ENCODE results near the gene RHCG. TPM values are rescaled to one million over a fixed set of nuclear protein-coding genes. Genes with fewer than 3 reads are reported as not detected.

Gene RHCG
- total RNA-seq, 1 experiment from 2014 or later, result 0.28 TPM

DNA sequence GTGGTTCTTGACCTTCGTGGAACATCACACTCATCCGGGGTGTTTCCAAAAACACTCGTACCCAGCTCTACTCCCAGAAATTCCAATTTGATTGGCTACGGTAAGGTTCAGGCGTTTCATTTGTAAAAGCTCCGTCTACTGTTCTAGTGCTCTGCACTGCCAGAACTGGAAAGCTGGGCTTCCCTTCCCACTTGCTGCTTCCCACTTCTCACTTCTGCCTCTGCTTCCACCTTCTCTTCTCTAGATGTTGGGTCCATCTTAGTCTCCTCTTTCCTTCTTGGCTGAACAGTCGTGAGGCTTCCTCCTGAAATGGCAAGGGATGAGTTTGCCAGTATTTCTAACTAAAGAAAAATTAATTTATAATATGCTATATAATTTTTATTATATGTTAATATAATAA, 29.8 kb upstream of the RHCG start:
- H3K56ac ChIP-seq (ENCODE audit: insufficient read length, low read depth, low read length), result no peak overlapping the region
- no peak overlapping the region for H4K91ac ChIP-seq (ENCODE audit: insufficient read length, low read depth, low read length)
- no peak overlapping the region for H2BK120ac ChIP-seq (ENCODE audit: low read depth, low read length, poor library complexity, severe bottlenecking)
- no peaks in the 10 kb centered on the region for H3K23me2 ChIP-seq (ENCODE audit: insufficient read length, low read depth, low read length, poor library complexity, severe bottlenecking)
- no peak overlapping the region for H2BK20ac ChIP-seq (ENCODE audit: low read depth, low read length, poor library complexity, severe bottlenecking)
- no peak overlapping the region for H3K18ac ChIP-seq (ENCODE audit: insufficient read length, low read depth, low read length)
- no peaks in the 10 kb centered on the region for H3K9me3 ChIP-seq (ENCODE audit: control insufficient read depth, low read depth, low read length)
- H3K4me1 ChIP-seq (ENCODE audit: insufficient read depth, low read length), result no peaks in the 10 kb centered on the region
- DNase-seq, result no peak
- H2BK12ac ChIP-seq (ENCODE audit: insufficient read length, low read depth, low read length), result no peak overlapping the region
- H2AK5ac ChIP-seq (ENCODE audit: insufficient read length, low read length), result no peak overlapping the region
- no peaks in the 10 kb centered on the region for H3K36me3 Mint-ChIP-seq (ENCODE audit: insufficient read depth in 1 of 3, low read depth in 3 of 3)
- no peak overlapping the region for H2AFZ ChIP-seq (ENCODE audit: low read length)
- H3K27me3 ChIP-seq (ENCODE audit: insufficient read depth, low read length), result no peaks in the 10 kb centered on the region
- H3K27ac ChIP-seq (ENCODE audit: insufficient read length, low read depth, low read length), result no peak overlapping the region
- H3K14ac ChIP-seq (ENCODE audit: insufficient read depth, low read length), result no peak overlapping the region
- H3K4ac ChIP-seq (ENCODE audit: low read depth, low read length), result no peak overlapping the region
- H3K9me3 Mint-ChIP-seq, result no peaks in the 10 kb centered on the region
- H3K4me1 Mint-ChIP-seq, result no peaks in the 10 kb centered on the region
- no peak overlapping the region for H4K8ac ChIP-seq (replicated peaks; ENCODE audit: insufficient read length, low read depth, low read length)
- H3K23ac ChIP-seq (ENCODE audit: insufficient read length, low read depth, low read length), result no peak overlapping the region
- no peak overlapping the region for H2BK5ac ChIP-seq (ENCODE audit: insufficient read length, low read length)
- no peak overlapping the region for H3T11ph ChIP-seq (ENCODE audit: low read length)
- H3K4me2 ChIP-seq (ENCODE audit: insufficient read depth, insufficient read length, low read length), result no peak overlapping the region
- no peak overlapping the region for H3K4me3 Mint-ChIP-seq
- TF ChIP-seq, protein P1, sequence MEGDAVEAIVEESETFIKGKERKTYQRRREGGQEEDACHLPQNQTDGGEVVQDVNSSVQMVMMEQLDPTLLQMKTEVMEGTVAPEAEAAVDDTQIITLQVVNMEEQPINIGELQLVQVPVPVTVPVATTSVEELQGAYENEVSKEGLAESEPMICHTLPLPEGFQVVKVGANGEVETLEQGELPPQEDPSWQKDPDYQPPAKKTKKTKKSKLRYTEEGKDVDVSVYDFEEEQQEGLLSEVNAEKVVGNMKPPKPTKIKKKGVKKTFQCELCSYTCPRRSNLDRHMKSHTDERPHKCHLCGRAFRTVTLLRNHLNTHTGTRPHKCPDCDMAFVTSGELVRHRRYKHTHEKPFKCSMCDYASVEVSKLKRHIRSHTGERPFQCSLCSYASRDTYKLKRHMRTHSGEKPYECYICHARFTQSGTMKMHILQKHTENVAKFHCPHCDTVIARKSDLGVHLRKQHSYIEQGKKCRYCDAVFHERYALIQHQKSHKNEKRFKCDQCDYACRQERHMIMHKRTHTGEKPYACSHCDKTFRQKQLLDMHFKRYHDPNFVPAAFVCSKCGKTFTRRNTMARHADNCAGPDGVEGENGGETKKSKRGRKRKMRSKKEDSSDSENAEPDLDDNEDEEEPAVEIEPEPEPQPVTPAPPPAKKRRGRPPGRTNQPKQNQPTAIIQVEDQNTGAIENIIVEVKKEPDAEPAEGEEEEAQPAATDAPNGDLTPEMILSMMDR (conservative IDR thresholded peaks at IDR 0.05), result no peak
- peaks cover 4% of the 10 kb centered on the region; the same call in 1 of the 2 replicates for H3K27me3 Mint-ChIP-seq (ENCODE audit: low read depth)
- H3K27ac Mint-ChIP-seq, result no peak overlapping the region; a peak in 1 of 7 replicates
- no peaks in the 10 kb centered on the region for H3K79me1 ChIP-seq (ENCODE audit: insufficient read depth, low read depth, low read length, poor library complexity, severe bottlenecking)
- H4K20me1 ChIP-seq (ENCODE audit: control insufficient read depth, insufficient read depth, insufficient read length), result no peaks in the 10 kb centered on the region
- H3K9ac ChIP-seq (ENCODE audit: extremely low read depth, insufficient read length, low read length), result no peak overlapping the region
- H4K5ac ChIP-seq (ENCODE audit: insufficient read length, low read depth, low read length), result no peak overlapping the region
- no peak overlapping the region for H2BK15ac ChIP-seq (ENCODE audit: low read depth, low read length)
- no peaks in the 10 kb centered on the region for H3K79me2 ChIP-seq (ENCODE audit: insufficient read depth, low read length)
- no CpG with 5 or more reads among the region's 7 CpGs for WGBS (ENCODE audit: extremely low coverage, insufficient read length, low lambda C conversion rate)

Data from H9 (cell line).